Esophagus squamous epithelium (tissue), 4 donors: ENCODE data around the gene GTF3A.

ENCODE experiments used
- CTCF ChIP-seq, 6 experiments: fragments of 450-650 bp in 4 of 6; fragments of 200-600 bp in 2 of 6; sonication (generic) in 2 of 6; IDR thresholded peaks; one replicate each; pipeline ENCODE4 v1.5.1; 2016 to 2019; ENCODE audit warnings: antibody characterized with exemption in 6 of 6, mild to moderate bottlenecking in 4 of 6, moderate library complexity in 4 of 6
- POLR2A ChIP-seq, 4 donors: fragments of 450-650 bp; IDR thresholded peaks; one replicate each; pipeline ENCODE4 v1.6.1; 2017; ENCODE audit warnings: antibody characterized with exemption in 4 of 4, mild to moderate bottlenecking in 4 of 4, moderate library complexity in 3 of 4

- peak in 1 of 4 donors; percentile 15 for TF ChIP-seq POLR2A (IDR thresholded peaks at IDR 0.05)
- no peak for TF ChIP-seq CTCF (IDR thresholded peaks at IDR 0.05)
Measured at GRCh38 chr13:27423333-27423732, 1.1 kb upstream of the GTF3A start.
